ENCODE data around the gene ANXA10.
A peak's percentile ranks its signal among the peaks of the same experiment; 100 is the strongest.

Gene ANXA10

DNA sequence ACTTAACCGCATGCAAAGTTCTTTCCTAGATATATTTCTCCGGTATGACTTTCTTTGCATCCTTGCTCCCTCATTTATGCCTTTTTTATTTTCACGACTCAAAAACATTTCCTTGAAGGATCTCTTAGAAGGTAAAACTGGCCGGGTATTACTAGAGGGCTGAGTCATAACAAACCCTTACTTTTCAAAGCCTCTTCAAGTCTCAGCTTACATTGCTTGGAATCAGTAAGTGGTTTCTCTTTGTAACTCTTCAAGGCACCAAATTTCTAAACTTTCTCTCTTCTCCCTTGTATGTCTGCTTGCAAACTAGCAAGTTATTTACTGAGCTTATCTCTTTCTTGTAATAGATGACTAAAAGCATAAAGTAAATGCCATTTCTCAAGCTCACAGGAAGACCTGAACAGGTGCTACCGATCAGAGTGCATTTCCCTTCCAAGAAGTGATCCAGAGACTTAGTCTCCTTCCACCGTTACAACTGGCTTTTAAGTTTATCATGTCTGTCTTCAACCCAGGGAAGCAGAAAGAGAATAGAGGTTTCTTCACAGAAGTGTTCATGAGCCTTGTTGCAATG lies 75.5 kb downstream of the ANXA10 start:
- Histone ChIP-seq H2BK5ac (ENCODE audit: low read depth, low read length, poor library complexity, severe bottlenecking) (no peak overlapping the region), H3K14ac (ENCODE audit: low read length in 2 of 2) (no peak overlapping the region), H4K91ac (ENCODE audit: low read length) (no peak overlapping the region), H3K27ac (ENCODE audit: low read length, poor library complexity, severe bottlenecking) (no peak overlapping the region), H2AK5ac (ENCODE audit: low read length, severe bottlenecking) (no peak overlapping the region), H3K18ac (ENCODE audit: low read depth in 1 of 2, low read length in 2 of 2) (no peak overlapping the region), H3K4ac (ENCODE audit: low read depth in 1 of 2, low read length in 2 of 2) (no peak overlapping the region), H3K4me3 (ENCODE audit: insufficient read depth in 1 of 2, low read depth in 1 of 2, low read length in 2 of 2) (no peak overlapping the region), H2BK12ac (ENCODE audit: low read length in 2 of 2) (no peak overlapping the region), H3K27me3 (ENCODE audit: control insufficient read depth in 1 of 2, insufficient read depth in 1 of 2, low read length in 2 of 2) (no peaks in the 10 kb centered on the region), H3K4me1 (ENCODE audit: control insufficient read depth, insufficient read depth, low read depth, low read length) (no peaks in the 10 kb centered on the region), H3K9ac (ENCODE audit: low read length) (no peak overlapping the region), H2BK15ac (ENCODE audit: low read depth, poor library complexity, severe bottlenecking) (no peak overlapping the region), H3K36me3 (ENCODE audit: control insufficient read depth in 1 of 2, insufficient read depth in 2 of 2, low read depth in 1 of 2, low read length in 2 of 2) (no peaks in the 10 kb centered on the region), H4K8ac (ENCODE audit: low read length) (no peak overlapping the region), H2BK120ac (ENCODE audit: low read depth, low read length) (no peak overlapping the region), H3K9me3 (ENCODE audit: control insufficient read depth, low read length) (no peaks in the 10 kb centered on the region), H2AFZ (ENCODE audit: low read depth, low read length) (no peak overlapping the region), H3K79me1 (replicated peaks; ENCODE audit: low read length, poor library complexity, severe bottlenecking) (no peaks in the 10 kb centered on the region), H3K23ac (ENCODE audit: low read length in 2 of 2) (no peak overlapping the region), H3K4me2 (ENCODE audit: low read length, poor library complexity, severe bottlenecking) (no peak overlapping the region)
- WGBS: 78% methylated on average over 5 of the region's 6 CpGs
- peak; percentile 7 for DNase-seq

- Histone ChIP-seq H3K4ac (ENCODE audit: low read depth in 1 of 2, low read length in 2 of 2) (no peak overlapping the region), H2BK120ac (ENCODE audit: low read depth, low read length) (no peak overlapping the region), H3K36me3 (ENCODE audit: control insufficient read depth in 1 of 2, insufficient read depth in 2 of 2, low read depth in 1 of 2, low read length in 2 of 2) (no peaks in the 10 kb centered on the region), H2AFZ (ENCODE audit: low read depth, low read length) (no peak overlapping the region), H3K9ac (ENCODE audit: low read length) (no peak overlapping the region), H3K79me1 (replicated peaks; ENCODE audit: low read length, poor library complexity, severe bottlenecking) (no peaks in the 10 kb centered on the region), H2BK12ac (ENCODE audit: low read length in 2 of 2) (no peak overlapping the region), H3K27me3 (ENCODE audit: control insufficient read depth in 1 of 2, insufficient read depth in 1 of 2, low read length in 2 of 2) (no peaks in the 10 kb centered on the region), H4K91ac (ENCODE audit: low read length) (no peak overlapping the region), H3K27ac (ENCODE audit: low read length, poor library complexity, severe bottlenecking) (no peak overlapping the region), H4K8ac (ENCODE audit: low read length) (no peak overlapping the region), H2BK5ac (ENCODE audit: low read depth, low read length, poor library complexity, severe bottlenecking) (no peak overlapping the region), H3K9me3 (ENCODE audit: control insufficient read depth, low read length) (no peaks in the 10 kb centered on the region), H3K18ac (ENCODE audit: low read depth in 1 of 2, low read length in 2 of 2) (no peak overlapping the region), H3K4me2 (ENCODE audit: low read length, poor library complexity, severe bottlenecking) (no peak overlapping the region), H2AK5ac (ENCODE audit: low read length, severe bottlenecking) (no peak overlapping the region), H3K23ac (ENCODE audit: low read length in 2 of 2) (no peak overlapping the region), H3K4me3 (ENCODE audit: insufficient read depth in 1 of 2, low read depth in 1 of 2, low read length in 2 of 2) (no peak overlapping the region), H3K4me1 (ENCODE audit: control insufficient read depth, insufficient read depth, low read depth, low read length) (peaks cover 2% of the 10 kb centered on the region), H2BK15ac (ENCODE audit: low read depth, poor library complexity, severe bottlenecking) (no peak overlapping the region), H3K14ac (ENCODE audit: low read length in 2 of 2) (no peak overlapping the region)
- WGBS: 92% methylated on average over 6 of the region's 6 CpGs
- no peak for DNase-seq
These were observed 82.0 kb downstream of the ANXA10 start for GRCh38 chr4:168174308-168174707.

GRCh38 chr4:168177546-168178149 lies 85.3 kb downstream of the ANXA10 start:
- Histone ChIP-seq H4K91ac (ENCODE audit: low read length) (no peak overlapping the region), H3K4me1 (ENCODE audit: control insufficient read depth, insufficient read depth, low read depth, low read length) (peaks cover 2% of the 10 kb centered on the region), H3K4me2 (ENCODE audit: low read length, poor library complexity, severe bottlenecking) (peak overlapping the region; percentile 11), H2AK5ac (ENCODE audit: low read length, severe bottlenecking) (no peak overlapping the region), H3K36me3 (ENCODE audit: control insufficient read depth in 1 of 2, insufficient read depth in 2 of 2, low read depth in 1 of 2, low read length in 2 of 2) (no peaks in the 10 kb centered on the region), H3K4me3 (ENCODE audit: insufficient read depth in 1 of 2, low read depth in 1 of 2, low read length in 2 of 2) (no peak overlapping the region), H2BK5ac (ENCODE audit: low read depth, low read length, poor library complexity, severe bottlenecking) (no peak overlapping the region), H3K27ac (ENCODE audit: low read length, poor library complexity, severe bottlenecking) (peak overlapping the region; percentile 34), H2BK15ac (ENCODE audit: low read depth, poor library complexity, severe bottlenecking) (no peak overlapping the region), H3K14ac (ENCODE audit: low read length in 2 of 2) (no peak overlapping the region), H3K79me1 (replicated peaks; ENCODE audit: low read length, poor library complexity, severe bottlenecking) (no peaks in the 10 kb centered on the region), H2BK12ac (ENCODE audit: low read length in 2 of 2) (no peak overlapping the region), H3K27me3 (ENCODE audit: control insufficient read depth in 1 of 2, insufficient read depth in 1 of 2, low read length in 2 of 2) (no peaks in the 10 kb centered on the region), H3K4ac (ENCODE audit: low read depth in 1 of 2, low read length in 2 of 2) (no peak overlapping the region), H4K8ac (ENCODE audit: low read length) (no peak overlapping the region), H3K9ac (ENCODE audit: low read length) (no peak overlapping the region), H2AFZ (ENCODE audit: low read depth, low read length) (no peak overlapping the region), H3K9me3 (ENCODE audit: control insufficient read depth, low read length) (no peaks in the 10 kb centered on the region), H3K23ac (ENCODE audit: low read length in 2 of 2) (no peak overlapping the region), H2BK120ac (ENCODE audit: low read depth, low read length) (no peak overlapping the region), H3K18ac (ENCODE audit: low read depth in 1 of 2, low read length in 2 of 2) (no peak overlapping the region)
- no peak for DNase-seq
- 98% methylated on average over 2 of the region's 5 CpGs for WGBS

DNA sequence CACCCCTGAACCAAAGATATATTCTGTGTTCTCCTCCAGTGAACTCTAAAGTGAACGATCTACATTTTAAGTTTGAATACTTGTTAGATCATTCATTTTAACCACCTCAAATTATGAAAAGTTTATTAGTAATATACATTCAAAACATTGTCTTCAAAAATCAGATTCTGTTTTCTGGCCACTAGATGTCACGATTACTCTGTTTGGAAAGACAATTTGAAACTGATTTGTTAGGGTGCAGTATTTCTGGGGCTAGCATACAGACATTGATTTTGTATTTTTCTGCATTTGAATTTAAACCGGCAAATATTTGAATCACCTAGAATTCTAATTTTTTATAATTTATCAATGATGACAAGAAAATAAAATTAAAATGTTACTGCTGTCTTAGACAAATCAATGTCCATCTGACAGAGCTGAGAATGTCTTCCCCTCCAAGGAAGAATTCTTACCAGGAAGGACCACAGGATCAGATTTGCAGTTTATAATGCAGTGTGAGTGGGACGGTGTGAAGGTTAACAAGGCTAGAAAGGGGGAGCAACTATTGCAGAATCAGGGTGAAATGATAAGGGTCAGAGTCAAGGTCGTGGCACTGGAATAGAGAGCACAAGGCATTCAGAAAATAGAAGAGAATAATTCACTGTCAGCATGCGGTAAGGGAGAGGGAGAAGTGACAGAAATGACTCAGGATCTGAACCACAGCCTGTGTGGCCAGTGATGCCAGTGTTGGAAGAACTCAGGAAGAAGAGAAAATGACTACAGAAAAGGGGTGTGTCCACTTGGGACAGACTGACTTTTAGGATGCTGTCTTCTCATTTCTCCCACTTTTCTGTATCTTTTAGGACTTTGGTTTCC lies 91.6 kb downstream of the ANXA10 start:
- Histone ChIP-seq H4K91ac (ENCODE audit: low read length) (no peak overlapping the region), H3K4me3 (ENCODE audit: insufficient read depth in 1 of 2, low read depth in 1 of 2, low read length in 2 of 2) (no peak overlapping the region), H3K23ac (ENCODE audit: low read length in 2 of 2) (no peak overlapping the region), H2BK5ac (ENCODE audit: low read depth, low read length, poor library complexity, severe bottlenecking) (no peak overlapping the region), H4K8ac (ENCODE audit: low read length) (no peak overlapping the region), H2BK15ac (ENCODE audit: low read depth, poor library complexity, severe bottlenecking) (no peak overlapping the region), H2BK12ac (ENCODE audit: low read length in 2 of 2) (peak overlapping the region in 1 of 2 experiments; percentile 6), H2AK5ac (ENCODE audit: low read length, severe bottlenecking) (no peak overlapping the region), H3K79me1 (replicated peaks; ENCODE audit: low read length, poor library complexity, severe bottlenecking) (no peaks in the 10 kb centered on the region), H3K27ac (ENCODE audit: low read length, poor library complexity, severe bottlenecking) (no peak overlapping the region), H3K9ac (ENCODE audit: low read length) (no peak overlapping the region), H3K9me3 (ENCODE audit: control insufficient read depth, low read length) (no peaks in the 10 kb centered on the region), H3K27me3 (ENCODE audit: control insufficient read depth in 1 of 2, insufficient read depth in 1 of 2, low read length in 2 of 2) (no peaks in the 10 kb centered on the region), H2BK120ac (ENCODE audit: low read depth, low read length) (no peak overlapping the region), H3K4me1 (ENCODE audit: control insufficient read depth, insufficient read depth, low read depth, low read length) (no peaks in the 10 kb centered on the region), H3K14ac (ENCODE audit: low read length in 2 of 2) (no peak overlapping the region), H2AFZ (ENCODE audit: low read depth, low read length) (no peak overlapping the region), H3K4ac (ENCODE audit: low read depth in 1 of 2, low read length in 2 of 2) (no peak overlapping the region), H3K36me3 (ENCODE audit: control insufficient read depth in 1 of 2, insufficient read depth in 2 of 2, low read depth in 1 of 2, low read length in 2 of 2) (no peaks in the 10 kb centered on the region), H3K4me2 (ENCODE audit: low read length, poor library complexity, severe bottlenecking) (no peak overlapping the region), H3K18ac (ENCODE audit: low read depth in 1 of 2, low read length in 2 of 2) (no peak overlapping the region)
- DNase-seq: peak; percentile 43
- WGBS: 63% methylated on average over 3 of the region's 6 CpGs
